Subcutaneous adipose tissue (tissue), 4 donors: ENCODE measurements around the gene CNTN1. TPM values are rescaled to one million over a fixed set of nuclear protein-coding genes. Genes with fewer than 3 reads are reported as not detected.

Source experiments
- total RNA-seq, 4 donors: library from RNA; depleted of rRNA; stranded (reverse); fragments of >200 nt; gene quantifications; one replicate each; pipeline ENCODE4 v1.1.0, GENCODE V29; 2016
- TF ChIP-seq, protein P1 (sequence below): fragments of 450-650 bp; IDR thresholded peaks from one replicate; pipeline ENCODE4 v1.5.1; 2016; ENCODE audit warnings: low read depth, mild to moderate bottlenecking, control low read depth, antibody characterized with exemption, moderate library complexity

Gene CNTN1
- total RNA-seq, 4 donors from 2014 or later: 0.57 to 2.2 (median 1.0) TPM

DNA sequence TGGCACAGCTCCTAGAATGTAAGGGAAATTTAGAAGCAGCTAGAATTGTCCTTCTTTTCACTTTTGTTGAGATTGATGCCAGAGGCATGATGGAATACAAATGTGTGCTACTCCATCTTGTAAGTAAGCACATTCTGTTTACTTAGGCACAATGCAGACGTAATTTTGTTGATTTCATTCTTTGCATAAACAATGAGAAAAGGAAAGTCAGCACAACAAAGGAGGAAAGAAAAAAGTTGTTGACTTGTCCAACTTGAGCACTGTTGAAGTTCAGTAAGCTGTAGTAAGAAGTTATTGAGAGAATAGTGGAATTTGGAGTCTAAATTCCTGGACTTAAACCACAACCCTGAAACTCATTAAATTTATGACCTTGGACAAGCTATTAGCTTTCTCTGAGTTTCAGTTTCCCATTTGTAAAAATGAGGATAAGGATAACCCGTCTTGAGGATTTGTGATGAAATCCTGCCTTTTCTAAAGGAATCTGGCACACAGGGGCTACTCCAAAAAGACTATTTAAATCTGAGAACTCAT lies 19.4 kb upstream of the CNTN1 start:
- TF ChIP-seq, protein P1, sequence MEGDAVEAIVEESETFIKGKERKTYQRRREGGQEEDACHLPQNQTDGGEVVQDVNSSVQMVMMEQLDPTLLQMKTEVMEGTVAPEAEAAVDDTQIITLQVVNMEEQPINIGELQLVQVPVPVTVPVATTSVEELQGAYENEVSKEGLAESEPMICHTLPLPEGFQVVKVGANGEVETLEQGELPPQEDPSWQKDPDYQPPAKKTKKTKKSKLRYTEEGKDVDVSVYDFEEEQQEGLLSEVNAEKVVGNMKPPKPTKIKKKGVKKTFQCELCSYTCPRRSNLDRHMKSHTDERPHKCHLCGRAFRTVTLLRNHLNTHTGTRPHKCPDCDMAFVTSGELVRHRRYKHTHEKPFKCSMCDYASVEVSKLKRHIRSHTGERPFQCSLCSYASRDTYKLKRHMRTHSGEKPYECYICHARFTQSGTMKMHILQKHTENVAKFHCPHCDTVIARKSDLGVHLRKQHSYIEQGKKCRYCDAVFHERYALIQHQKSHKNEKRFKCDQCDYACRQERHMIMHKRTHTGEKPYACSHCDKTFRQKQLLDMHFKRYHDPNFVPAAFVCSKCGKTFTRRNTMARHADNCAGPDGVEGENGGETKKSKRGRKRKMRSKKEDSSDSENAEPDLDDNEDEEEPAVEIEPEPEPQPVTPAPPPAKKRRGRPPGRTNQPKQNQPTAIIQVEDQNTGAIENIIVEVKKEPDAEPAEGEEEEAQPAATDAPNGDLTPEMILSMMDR: no peak

DNA sequence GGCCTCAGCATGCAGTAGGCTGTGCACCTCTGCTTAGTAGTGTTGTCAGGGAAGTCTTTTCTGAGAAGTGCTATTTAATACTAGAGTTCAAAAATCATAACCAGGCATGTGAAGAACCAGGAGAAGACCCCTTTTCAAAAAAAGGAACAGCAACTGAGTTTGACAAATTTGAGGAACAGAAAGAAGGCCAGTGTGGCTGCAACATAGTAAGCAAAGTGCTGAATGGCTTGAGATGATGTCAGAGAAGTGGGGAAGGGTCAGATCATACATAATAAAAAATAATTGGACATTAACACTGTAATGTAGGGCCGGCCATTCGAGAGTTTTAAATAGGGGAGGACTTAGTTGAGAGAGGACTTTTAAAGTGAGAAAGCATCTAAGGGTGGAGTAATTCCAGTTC lies 11.1 kb upstream of the CNTN1 start:
- TF ChIP-seq, protein P1: no peak

DNA sequence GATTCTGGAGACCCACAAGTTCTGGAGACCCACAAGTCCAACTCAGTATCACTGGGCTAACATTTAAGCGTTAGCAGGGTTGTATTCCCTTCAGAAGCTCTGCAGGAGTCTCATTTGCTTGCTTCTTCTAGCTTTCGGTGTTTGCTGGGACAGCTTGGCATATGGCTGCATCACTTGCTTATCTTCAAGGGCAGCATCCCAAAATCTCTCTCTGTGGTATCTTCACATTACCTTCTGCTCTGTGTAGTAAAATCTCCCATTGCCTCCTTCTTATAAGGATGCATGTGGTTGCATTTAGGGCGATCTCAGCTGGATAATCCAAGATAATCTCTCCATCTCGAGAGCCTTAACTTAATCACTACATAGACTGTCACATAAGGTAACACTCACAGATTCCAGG lies 7.3 kb upstream of the CNTN1 start:
- TF ChIP-seq, protein P1: no peak

DNA sequence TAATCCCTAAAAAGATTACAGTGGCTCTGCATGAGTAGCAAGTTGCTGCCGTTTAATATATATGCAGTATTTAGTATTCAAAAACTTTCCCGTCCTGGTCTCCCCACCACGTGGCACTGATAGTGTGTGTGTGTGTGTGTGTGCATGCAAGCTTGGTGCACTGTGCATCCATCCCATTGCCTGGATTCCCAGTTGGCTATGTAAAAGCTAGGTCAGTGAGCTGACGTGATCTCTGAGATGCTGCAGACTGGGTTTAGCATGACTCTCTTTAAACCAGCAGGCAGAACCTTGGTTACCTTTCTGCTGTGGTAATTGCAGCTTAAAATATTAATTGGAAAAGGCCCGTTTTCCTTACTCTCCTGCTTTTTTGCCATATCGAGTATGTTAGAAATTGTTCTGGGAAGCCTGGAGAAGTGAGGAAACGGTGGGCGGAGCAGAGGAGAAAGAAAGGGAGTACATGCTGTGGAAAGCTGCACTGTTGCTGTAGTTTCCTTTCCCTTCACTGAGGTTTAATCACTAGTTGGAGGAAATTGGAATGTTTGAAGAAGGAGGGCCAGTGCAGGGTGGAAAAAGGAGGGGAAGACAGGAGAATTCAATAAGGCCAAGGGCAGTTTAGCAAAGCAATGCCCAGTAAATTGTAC lies 4.0 kb upstream of the CNTN1 start:
- TF ChIP-seq, protein P1: no peak

DNA sequence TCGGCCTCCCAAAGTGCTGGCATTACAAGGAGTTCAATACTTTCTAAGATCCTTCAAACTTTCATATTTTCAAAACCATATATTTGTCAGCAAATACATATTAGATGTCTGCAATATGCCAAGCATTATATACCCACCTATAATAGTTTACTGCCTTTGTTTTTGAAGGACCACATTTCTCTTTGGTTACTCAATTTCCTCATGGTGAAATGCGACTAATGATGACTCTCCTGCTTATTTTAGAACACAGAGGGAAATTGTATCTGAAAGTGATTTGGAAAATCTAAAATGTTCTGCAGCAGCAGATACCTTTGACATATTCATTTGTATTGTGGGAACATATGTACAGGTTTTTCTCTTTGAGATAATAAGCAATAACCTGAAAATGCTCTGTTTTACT lies 2.7 kb upstream of the CNTN1 start:
- TF ChIP-seq, protein P1: no peak

DNA sequence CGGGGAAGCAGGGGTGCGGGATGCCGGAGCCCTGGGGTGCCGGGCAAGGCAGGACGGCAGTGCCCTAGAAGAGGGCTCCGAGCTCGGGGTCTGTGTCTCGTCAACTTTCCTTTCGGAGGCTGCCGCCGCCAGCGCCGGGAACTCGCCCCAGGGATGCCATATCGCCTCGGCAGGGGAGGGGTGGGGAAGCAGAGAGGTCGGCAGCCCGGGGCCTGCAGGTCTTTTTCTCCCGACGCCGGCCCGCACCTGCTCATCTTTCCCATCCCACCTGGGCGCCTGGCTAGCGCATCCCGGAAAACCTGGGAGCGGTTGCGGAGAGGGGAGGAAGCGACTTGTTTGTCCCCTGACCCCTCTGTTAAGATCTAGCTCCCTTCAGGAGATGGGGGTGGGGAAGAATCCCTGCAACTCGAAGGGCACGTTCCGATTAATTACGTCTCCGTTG lies 547 bp downstream of the CNTN1 start:
- TF ChIP-seq, protein P1: no peak

DNA sequence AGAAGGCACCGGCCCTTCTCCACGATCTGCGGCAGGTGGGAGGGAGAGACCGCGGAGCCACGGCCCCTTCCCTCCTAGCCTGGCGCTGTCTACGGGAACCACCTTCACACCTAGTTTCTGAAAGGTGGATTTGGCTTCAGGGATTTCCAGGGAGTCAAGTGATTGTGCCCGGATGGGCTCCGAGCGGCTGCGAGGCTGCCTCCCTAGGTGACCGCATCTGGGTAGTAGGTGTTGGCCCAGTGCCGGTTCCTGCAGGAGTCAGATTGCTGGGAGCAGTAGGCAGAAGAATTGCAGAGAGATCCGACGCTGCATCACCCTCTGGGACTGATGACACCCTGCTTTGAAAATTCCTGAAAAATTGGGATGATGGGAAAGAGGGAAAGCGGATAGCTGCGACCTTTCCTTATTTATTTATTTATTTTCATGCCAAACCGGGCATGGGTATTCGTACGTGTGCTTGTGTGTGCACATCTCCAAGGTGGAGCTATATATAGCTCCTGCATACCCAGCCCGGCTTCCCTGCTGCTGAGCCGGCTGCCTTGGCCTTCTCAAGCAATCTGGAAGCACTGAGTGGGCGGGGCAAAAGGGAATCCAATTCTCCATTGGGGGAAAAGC lies 1.1 kb downstream of the CNTN1 start:
- TF ChIP-seq, protein P1: no peak
